ENCODE results near the gene SLC22A12.

- no peak for TF ChIP-seq CTCF (IDR thresholded peaks at IDR 0.05; ENCODE audit: insufficient read depth, low read length, poor library complexity, severe bottlenecking)
- no peak for TF ChIP-seq EZH2phosphoT487 (conservative IDR thresholded peaks at IDR 0.05; ENCODE audit: low read length)
Measured at GRCh38 chr11:64604458-64605243, 13.6 kb downstream of the SLC22A12 start.

All from SU-DHL-6 (cell line).